Measurements from ENCODE around the gene MLLT3.

- no peak for TF ChIP-seq POLR2AphosphoS5 (IDR thresholded peaks at IDR 0.05)
- TF ChIP-seq CTCF (IDR thresholded peaks at IDR 0.05), result no peak
- no peak for TF ChIP-seq POLR2A (IDR thresholded peaks at IDR 0.05)
These were observed 57.6 kb downstream of the MLLT3 start for GRCh38 chr9:20564650-20565049.

Data from suprapubic skin (tissue), 4 donors.